Prostate gland (tissue), 2 donors: ENCODE measurements around the gene SLC35G1. TPM values are rescaled to one million over a fixed set of nuclear protein-coding genes. Genes with fewer than 3 reads are reported as not detected.

Source experiments
- DNase-seq: peaks from one replicate; pipeline ENCODE4 v3.0.0-alpha.2; 2019; ENCODE audit warnings: low spot score
- H3K27ac ChIP-seq, 2 donors: fragments of 200-600 bp; sonication (generic); 2 replicates each; pipeline ENCODE4 v1.5.1; 2017 to 2019
- H3K27me3 ChIP-seq: fragments of 200-600 bp; sonication (generic); replicated peaks from 2 replicates; pipeline ENCODE4 v1.5.1; 2019; ENCODE audit not compliant: insufficient read depth
- H3K36me3 ChIP-seq, 2 donors: fragments of 200-600 bp; sonication (generic); 1 replicate in 1 of 2; 2 replicates in 1 of 2; pipeline versions ENCODE4 v1.5.1 to v1.8.1; 2017 to 2019
- H3K4me1 ChIP-seq: fragments of 200-600 bp; sonication (generic); replicated peaks from 2 replicates; pipeline ENCODE4 v1.5.1; 2019
- H3K4me3 ChIP-seq, 2 donors: fragments of 200-600 bp; sonication (generic); 2 replicates each; pipeline ENCODE4 v1.5.1; 2017 to 2019
- H3K9me3 ChIP-seq: fragments of 200-600 bp; sonication (generic); 2 replicates; pipeline ENCODE4 v1.5.1; 2017
- POLR2A ChIP-seq: fragments of 450-650 bp; IDR thresholded peaks from one replicate; pipeline ENCODE4 v1.6.1; 2016; ENCODE audit warnings: antibody characterized with exemption, mild to moderate bottlenecking
- POLR2AphosphoS5 ChIP-seq: sonication (generic); formaldehyde crosslinking; IDR thresholded peaks from one replicate; pipeline ENCODE4 v1.6.1; 2017; ENCODE audit warnings: antibody characterized with exemption
- WGBS: methylation state at CpG from one replicate; pipeline ENCODE4 v1.1.5; 2018; 5-methylcytosine and 5-hydroxymethylcytosine counted together
- intact Hi-C: fragments of 100-400 bp; cut with DNase I; formaldehyde crosslinking; loops from one replicate; pipeline ENCODE4 v1.14.2; 2022
- total RNA-seq, 2 donors: library from RNA; depleted of rRNA; stranded (reverse); fragments of >200 nt; gene quantifications; one replicate each; pipeline ENCODE4 v1.1.0, GENCODE V29; 2016
- TF ChIP-seq, protein P1 (sequence below), 4 experiments: fragments of 200-600 bp in 2 of 4; fragments of 450-650 bp in 2 of 4; sonication (generic) in 2 of 4; IDR thresholded peaks; 1 replicate in 3 of 4; 2 replicates in 1 of 4; pipeline ENCODE4 v1.5.1; 2016 to 2019; ENCODE audit warnings: antibody characterized with exemption in 4 of 4, mild to moderate bottlenecking in 2 of 4, moderate library complexity in 2 of 4

The SLC35G1 gene
- total RNA-seq, 2 donors from 2014 or later, result 2.3 to 5.9 TPM

DNA sequence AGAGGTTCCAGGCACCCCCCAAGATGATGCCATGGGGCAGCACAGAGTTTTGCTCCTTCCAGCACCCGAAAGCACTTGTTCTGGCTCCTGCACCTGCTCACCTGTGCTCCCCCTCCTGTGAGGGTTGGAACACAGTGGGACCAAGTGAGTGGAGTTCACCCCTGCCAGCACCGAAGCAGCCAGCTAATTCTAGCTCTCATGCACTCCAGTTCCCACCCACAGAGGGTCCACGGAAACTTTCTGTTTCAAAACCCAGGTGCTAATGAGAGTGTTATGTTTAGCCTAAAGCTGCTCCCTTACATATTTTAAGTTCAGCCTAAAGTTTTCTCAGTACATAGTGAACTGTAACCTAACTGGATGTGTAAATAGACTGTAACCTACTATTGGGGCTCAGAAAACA, 42.6 kb upstream of the SLC35G1 start:
- no peak for TF ChIP-seq POLR2AphosphoS5
- no peak for TF ChIP-seq POLR2A
- TF ChIP-seq, protein P1, sequence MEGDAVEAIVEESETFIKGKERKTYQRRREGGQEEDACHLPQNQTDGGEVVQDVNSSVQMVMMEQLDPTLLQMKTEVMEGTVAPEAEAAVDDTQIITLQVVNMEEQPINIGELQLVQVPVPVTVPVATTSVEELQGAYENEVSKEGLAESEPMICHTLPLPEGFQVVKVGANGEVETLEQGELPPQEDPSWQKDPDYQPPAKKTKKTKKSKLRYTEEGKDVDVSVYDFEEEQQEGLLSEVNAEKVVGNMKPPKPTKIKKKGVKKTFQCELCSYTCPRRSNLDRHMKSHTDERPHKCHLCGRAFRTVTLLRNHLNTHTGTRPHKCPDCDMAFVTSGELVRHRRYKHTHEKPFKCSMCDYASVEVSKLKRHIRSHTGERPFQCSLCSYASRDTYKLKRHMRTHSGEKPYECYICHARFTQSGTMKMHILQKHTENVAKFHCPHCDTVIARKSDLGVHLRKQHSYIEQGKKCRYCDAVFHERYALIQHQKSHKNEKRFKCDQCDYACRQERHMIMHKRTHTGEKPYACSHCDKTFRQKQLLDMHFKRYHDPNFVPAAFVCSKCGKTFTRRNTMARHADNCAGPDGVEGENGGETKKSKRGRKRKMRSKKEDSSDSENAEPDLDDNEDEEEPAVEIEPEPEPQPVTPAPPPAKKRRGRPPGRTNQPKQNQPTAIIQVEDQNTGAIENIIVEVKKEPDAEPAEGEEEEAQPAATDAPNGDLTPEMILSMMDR (IDR thresholded peaks at IDR 0.05), result no peak
- H3K9me3 ChIP-seq, result no peaks in the 10 kb centered on the region
- H3K4me3 ChIP-seq, result no peak overlapping the region
- no peaks in the 10 kb centered on the region for H3K4me1 ChIP-seq
- DNase-seq, result no peak
- H3K36me3 ChIP-seq, result no peaks in the 10 kb centered on the region
- no peak overlapping the region for H3K27ac ChIP-seq
- intact Hi-C loops, result no loop called here
- 94% methylated on average over 3 of the region's 3 CpGs for WGBS
- no peaks in the 10 kb centered on the region for H3K27me3 ChIP-seq

DNA sequence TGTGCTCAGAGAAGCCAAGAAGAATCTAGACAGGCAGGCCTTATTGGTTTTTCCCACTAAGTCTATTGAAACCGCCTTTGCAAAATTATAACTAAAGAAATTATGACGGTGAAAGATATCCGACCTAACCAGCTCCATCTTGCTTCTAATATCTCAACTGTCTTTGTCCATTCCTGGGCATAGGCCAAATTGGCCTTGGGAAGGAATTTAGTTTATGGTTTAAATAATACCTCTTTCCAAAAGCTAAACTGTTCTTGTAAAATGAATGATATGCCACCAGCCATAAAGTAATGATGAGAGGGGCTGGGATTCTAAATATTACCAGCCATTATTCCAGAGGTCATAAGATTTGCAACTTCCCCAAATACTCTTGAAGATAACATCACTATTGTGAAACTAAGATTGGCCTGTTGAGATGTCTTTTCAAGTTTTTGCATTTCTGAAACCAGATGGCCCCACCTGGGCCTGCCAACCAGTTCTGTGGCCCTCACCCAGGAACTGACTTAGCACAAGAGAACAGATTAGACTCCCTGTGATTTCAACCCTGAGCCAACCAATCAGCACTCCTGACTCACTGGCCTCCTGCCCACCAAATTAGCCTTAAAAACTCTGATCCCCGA, 41.2 kb upstream of the SLC35G1 start:
- no peak for DNase-seq
- TF ChIP-seq, protein P1 (IDR thresholded peaks at IDR 0.05), result no peak
- TF ChIP-seq POLR2AphosphoS5 (no peak), POLR2A (no peak)
- Histone ChIP-seq H3K27me3 (no peaks in the 10 kb centered on the region), H3K4me3 (no peak overlapping the region), H3K36me3 (no peaks in the 10 kb centered on the region), H3K27ac (no peak overlapping the region), H3K4me1 (no peaks in the 10 kb centered on the region), H3K9me3 (no peaks in the 10 kb centered on the region)
- WGBS, result 47% methylated on average over 4 of the region's 4 CpGs
- intact Hi-C loops, result no loop called here

DNA sequence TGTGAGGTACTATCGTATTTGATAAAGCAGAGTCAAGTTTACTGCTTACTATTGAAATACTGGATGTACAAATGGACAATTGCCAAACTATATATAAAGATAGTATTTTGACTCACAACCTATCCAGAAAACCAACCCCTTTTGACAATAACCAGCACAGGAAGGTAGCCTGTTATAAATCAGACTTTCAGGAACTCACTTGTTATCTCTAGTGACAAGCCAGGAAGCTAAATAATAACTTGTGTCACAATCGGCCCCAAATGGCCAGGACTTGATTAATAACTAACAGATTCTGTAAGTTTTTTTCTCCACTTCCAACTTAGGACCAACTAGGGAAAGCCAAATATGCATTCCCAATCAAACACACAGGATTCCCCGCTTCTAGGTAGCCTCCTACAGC, 38.8 kb upstream of the SLC35G1 start:
- WGBS, result 40% methylated on average over 3 of the region's 3 CpGs
- no peaks in the 10 kb centered on the region for H3K27me3 ChIP-seq
- H3K4me1 ChIP-seq, result no peaks in the 10 kb centered on the region
- no peak for DNase-seq
- intact Hi-C loops, result no loop called here
- no peaks in the 10 kb centered on the region for H3K36me3 ChIP-seq
- no peak overlapping the region for H3K27ac ChIP-seq
- no peak overlapping the region for H3K4me3 ChIP-seq
- H3K9me3 ChIP-seq, result no peaks in the 10 kb centered on the region
- TF ChIP-seq POLR2AphosphoS5, result no peak

DNA sequence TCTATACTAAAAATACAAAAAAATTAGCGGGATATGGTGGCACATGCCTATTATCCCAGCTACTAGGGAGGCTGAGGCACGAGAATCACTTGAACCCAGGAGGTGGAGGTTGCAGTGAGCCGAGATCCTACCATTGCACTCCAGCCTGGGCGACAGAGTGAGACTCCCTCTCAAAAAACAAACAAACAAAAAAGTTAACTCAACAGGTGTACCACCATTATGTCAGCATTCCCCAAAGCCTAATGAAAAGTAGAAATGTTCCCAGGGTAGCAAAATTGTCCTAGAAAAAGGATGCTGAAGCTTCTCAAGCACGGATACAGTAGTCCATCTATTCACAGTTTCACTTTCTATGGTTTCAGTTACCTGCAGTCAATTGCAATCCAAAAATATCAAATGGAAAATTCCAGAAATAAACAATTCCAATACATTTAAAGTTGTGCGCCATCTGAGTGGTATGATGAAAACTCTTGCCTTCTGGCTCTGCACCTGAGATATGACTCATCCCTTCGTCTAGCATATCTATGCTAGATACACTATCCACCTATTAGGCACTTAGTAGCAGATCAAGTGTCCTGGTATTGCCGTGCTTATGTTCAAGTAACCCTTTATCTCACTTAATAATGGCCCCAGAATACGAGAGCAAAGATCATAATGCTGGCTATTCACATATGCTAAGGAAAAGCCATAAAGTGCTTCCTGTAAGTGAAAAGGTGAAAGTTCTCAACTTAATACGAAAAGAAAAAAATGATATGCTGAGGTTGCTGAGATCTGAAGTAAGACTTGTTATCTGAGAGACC, 37.2 kb upstream of the SLC35G1 start:
- intact Hi-C loops, result no loop called here
- H3K27me3 ChIP-seq, result no peaks in the 10 kb centered on the region
- no peaks in the 10 kb centered on the region for H3K4me1 ChIP-seq
- TF ChIP-seq, protein P1 (IDR thresholded peaks at IDR 0.05), result no peak
- TF ChIP-seq POLR2AphosphoS5 (no peak), POLR2A (no peak)
- H3K4me3 ChIP-seq, result no peak overlapping the region
- no peaks in the 10 kb centered on the region for H3K36me3 ChIP-seq
- H3K27ac ChIP-seq, result no peak overlapping the region
- DNase-seq, result no peak
- H3K9me3 ChIP-seq, result no peaks in the 10 kb centered on the region
- 92% methylated on average over 10 of the region's 10 CpGs for WGBS

DNA sequence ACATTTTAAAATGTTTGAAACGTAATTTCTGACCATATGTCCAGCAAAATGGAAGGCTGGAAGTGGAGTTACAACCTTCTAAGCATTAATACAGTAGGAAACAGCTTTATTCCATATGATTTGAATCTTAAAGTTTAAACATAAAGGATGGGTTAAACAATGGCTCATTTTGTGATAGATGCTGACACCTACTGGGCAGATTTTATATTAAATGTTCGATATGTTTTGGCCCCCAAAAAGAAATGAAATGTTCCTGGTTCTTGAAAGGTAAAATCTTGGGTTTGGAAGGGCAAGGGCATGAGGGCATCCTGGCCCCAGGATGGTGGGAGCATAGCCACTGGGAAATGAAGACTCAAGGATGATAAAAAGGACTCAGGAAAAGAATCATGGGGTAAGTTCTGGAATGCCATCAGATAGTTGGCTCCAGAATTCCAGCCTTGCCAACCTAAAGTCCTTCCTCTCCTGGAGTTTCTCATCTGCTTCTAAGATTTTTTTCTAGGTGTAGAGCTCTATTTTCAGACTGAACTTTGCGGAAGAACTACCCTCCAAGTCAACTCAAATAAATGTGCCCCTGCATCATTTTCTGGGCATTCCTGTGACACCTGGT, 34.6 kb upstream of the SLC35G1 start:
- Histone ChIP-seq H3K4me1 (no peaks in the 10 kb centered on the region), H3K27ac (no peak overlapping the region), H3K4me3 (no peak overlapping the region), H3K27me3 (no peaks in the 10 kb centered on the region), H3K9me3 (no peaks in the 10 kb centered on the region), H3K36me3 (no peaks in the 10 kb centered on the region)
- DNase-seq, result no peak
- TF ChIP-seq POLR2A (no peak), POLR2AphosphoS5 (no peak)
- TF ChIP-seq, protein P1 (IDR thresholded peaks at IDR 0.05), result peak in 2 of 4 experiments; percentile 26 to 28
- intact Hi-C loops, result loop anchor here (2.0 kb wide), 2 partner anchors 38 to 158 kb away; no protein-coding TSS in a partner anchor
- WGBS, result 34% methylated on average over 3 of the region's 3 CpGs
